T-helper 1 cell treated with Interleukin-12 subunit alpha and Interleukin-12 subunit beta and Interleukin-4 antibody, amounts not matched to agents 30 μg/mL and 1 μg/mL, for 36 hours (primary cell): Measurements from ENCODE around the gene APBA2.
A peak's percentile ranks its signal among the peaks of the same experiment; 100 is the strongest.

Experiments used
- H3K27ac Mint-ChIP-seq: one replicate; pipeline ENCODE4 v1.8.0; 2021; ENCODE audit warnings: mild to moderate bottlenecking, mixed read lengths
- H3K27me3 Mint-ChIP-seq: one replicate; pipeline ENCODE4 v1.8.0; 2021; ENCODE audit warnings: low read depth, mixed read lengths
- H3K36me3 Mint-ChIP-seq: one replicate; pipeline ENCODE4 v1.8.0; 2021; ENCODE audit warnings: low read depth, mixed read lengths
- H3K4me1 Mint-ChIP-seq: one replicate; pipeline ENCODE4 v1.8.0; 2021; ENCODE audit warnings: low read depth, mixed read lengths
- H3K4me3 Mint-ChIP-seq: one replicate; pipeline ENCODE4 v1.8.0; 2021; ENCODE audit warnings: mild to moderate bottlenecking, moderate library complexity, mixed read lengths
- H3K9me3 Mint-ChIP-seq: one replicate; pipeline ENCODE4 v1.8.0; 2021; ENCODE audit warnings: mixed read lengths

APBA2 gene

GRCh38 chr15:28871168-28871567 is 14.6 kb upstream of the APBA2 start:
- no peaks in the 10 kb centered on the region for H3K9me3 Mint-ChIP-seq
- no peak overlapping the region for H3K4me3 Mint-ChIP-seq
- H3K27me3 Mint-ChIP-seq: peaks cover 5% of the 10 kb centered on the region
- H3K36me3 Mint-ChIP-seq: no peaks in the 10 kb centered on the region
- no peaks in the 10 kb centered on the region for H3K4me1 Mint-ChIP-seq
- no peak overlapping the region for H3K27ac Mint-ChIP-seq

GRCh38 chr15:28873006-28873405 is 12.8 kb upstream of the APBA2 start:
- Mint-ChIP-seq H3K27ac (no peak overlapping the region), H3K9me3 (no peaks in the 10 kb centered on the region), H3K4me1 (no peaks in the 10 kb centered on the region), H3K27me3 (peaks cover 8% of the 10 kb centered on the region), H3K4me3 (no peak overlapping the region), H3K36me3 (no peaks in the 10 kb centered on the region)

GRCh38 chr15:28873585-28874190 is 12.1 kb upstream of the APBA2 start:
- Mint-ChIP-seq H3K4me1 (no peaks in the 10 kb centered on the region), H3K9me3 (no peaks in the 10 kb centered on the region), H3K4me3 (no peak overlapping the region), H3K27ac (no peak overlapping the region), H3K27me3 (peaks cover 14% of the 10 kb centered on the region), H3K36me3 (no peaks in the 10 kb centered on the region)

- H3K36me3 Mint-ChIP-seq: no peaks in the 10 kb centered on the region
- H3K27ac Mint-ChIP-seq: peak overlapping the region; percentile 9
- H3K27me3 Mint-ChIP-seq: peaks cover 14% of the 10 kb centered on the region
- H3K4me3 Mint-ChIP-seq: no peak overlapping the region
- no peaks in the 10 kb centered on the region for H3K4me1 Mint-ChIP-seq
- no peaks in the 10 kb centered on the region for H3K9me3 Mint-ChIP-seq
These were observed 10.2 kb upstream of the APBA2 start for GRCh38 chr15:28875461-28876000.

- Mint-ChIP-seq H3K4me1 (no peaks in the 10 kb centered on the region), H3K27me3 (peaks cover 14% of the 10 kb centered on the region), H3K9me3 (no peaks in the 10 kb centered on the region), H3K27ac (no peak overlapping the region), H3K4me3 (no peak overlapping the region), H3K36me3 (no peaks in the 10 kb centered on the region)
These were observed 9.5 kb upstream of the APBA2 start for GRCh38 chr15:28876131-28876844.

GRCh38 chr15:28876845-28877185 is 9.0 kb upstream of the APBA2 start:
- no peaks in the 10 kb centered on the region for H3K4me1 Mint-ChIP-seq
- no peak overlapping the region for H3K4me3 Mint-ChIP-seq
- no peak overlapping the region for H3K27ac Mint-ChIP-seq
- peaks cover 14% of the 10 kb centered on the region for H3K27me3 Mint-ChIP-seq
- H3K9me3 Mint-ChIP-seq: no peaks in the 10 kb centered on the region
- H3K36me3 Mint-ChIP-seq: no peaks in the 10 kb centered on the region

GRCh38 chr15:28878209-28878608 is 7.6 kb upstream of the APBA2 start:
- no peaks in the 10 kb centered on the region for H3K4me1 Mint-ChIP-seq
- no peak overlapping the region for H3K4me3 Mint-ChIP-seq
- peaks cover 11% of the 10 kb centered on the region for H3K27me3 Mint-ChIP-seq
- H3K27ac Mint-ChIP-seq: no peak overlapping the region
- no peaks in the 10 kb centered on the region for H3K36me3 Mint-ChIP-seq
- no peaks in the 10 kb centered on the region for H3K9me3 Mint-ChIP-seq

- Mint-ChIP-seq H3K4me1 (no peaks in the 10 kb centered on the region), H3K4me3 (no peak overlapping the region), H3K36me3 (no peaks in the 10 kb centered on the region), H3K27ac (no peak overlapping the region), H3K27me3 (peaks cover 20% of the 10 kb centered on the region), H3K9me3 (no peaks in the 10 kb centered on the region)
These were observed 6.2 kb upstream of the APBA2 start for GRCh38 chr15:28879551-28879950.

- Mint-ChIP-seq H3K9me3 (no peaks in the 10 kb centered on the region), H3K4me3 (no peak overlapping the region), H3K27ac (no peak overlapping the region), H3K4me1 (no peaks in the 10 kb centered on the region), H3K36me3 (no peaks in the 10 kb centered on the region), H3K27me3 (peaks cover 27% of the 10 kb centered on the region)
These were observed 5.1 kb upstream of the APBA2 start for GRCh38 chr15:28880680-28881079.

- no peak overlapping the region for H3K4me3 Mint-ChIP-seq
- H3K27ac Mint-ChIP-seq: no peak overlapping the region
- H3K4me1 Mint-ChIP-seq: no peaks in the 10 kb centered on the region
- H3K9me3 Mint-ChIP-seq: no peaks in the 10 kb centered on the region
- peaks cover 27% of the 10 kb centered on the region for H3K27me3 Mint-ChIP-seq
- H3K36me3 Mint-ChIP-seq: no peaks in the 10 kb centered on the region
These were observed 4.6 kb upstream of the APBA2 start for GRCh38 chr15:28881170-28881569.

- no peaks in the 10 kb centered on the region for H3K9me3 Mint-ChIP-seq
- peaks cover 27% of the 10 kb centered on the region for H3K27me3 Mint-ChIP-seq
- H3K4me1 Mint-ChIP-seq: no peaks in the 10 kb centered on the region
- H3K27ac Mint-ChIP-seq: no peak overlapping the region
- H3K36me3 Mint-ChIP-seq: no peaks in the 10 kb centered on the region
- H3K4me3 Mint-ChIP-seq: no peak overlapping the region
These were observed 4.2 kb upstream of the APBA2 start for GRCh38 chr15:28881600-28881999.

GRCh38 chr15:28884151-28884940 is 1.4 kb upstream of the APBA2 start:
- no peaks in the 10 kb centered on the region for H3K36me3 Mint-ChIP-seq
- no peak overlapping the region for H3K4me3 Mint-ChIP-seq
- H3K9me3 Mint-ChIP-seq: no peaks in the 10 kb centered on the region
- peaks cover 38% of the 10 kb centered on the region for H3K27me3 Mint-ChIP-seq
- peaks cover 3% of the 10 kb centered on the region for H3K4me1 Mint-ChIP-seq
- H3K27ac Mint-ChIP-seq: no peak overlapping the region

GRCh38 chr15:28885128-28885629 is 595 bp upstream of the APBA2 start:
- no peaks in the 10 kb centered on the region for H3K9me3 Mint-ChIP-seq
- no peaks in the 10 kb centered on the region for H3K36me3 Mint-ChIP-seq
- peaks cover 9% of the 10 kb centered on the region for H3K4me1 Mint-ChIP-seq
- H3K27me3 Mint-ChIP-seq: peaks cover 42% of the 10 kb centered on the region
- H3K27ac Mint-ChIP-seq: no peak overlapping the region
- H3K4me3 Mint-ChIP-seq: no peak overlapping the region

- no peaks in the 10 kb centered on the region for H3K9me3 Mint-ChIP-seq
- no peaks in the 10 kb centered on the region for H3K36me3 Mint-ChIP-seq
- peaks cover 42% of the 10 kb centered on the region for H3K27me3 Mint-ChIP-seq
- peaks cover 23% of the 10 kb centered on the region for H3K4me1 Mint-ChIP-seq
- H3K4me3 Mint-ChIP-seq: peak overlapping the region; percentile 68
- no peak overlapping the region for H3K27ac Mint-ChIP-seq
These were observed 911 bp downstream of the APBA2 start for GRCh38 chr15:28886431-28887338.
